ENCODE measurements around the gene GPC1. TPM values are rescaled to one million over a fixed set of nuclear protein-coding genes. Genes with fewer than 3 reads are reported as not detected.
A peak's percentile ranks its signal among the peaks of the same experiment; 100 is the strongest.

Gene GPC1
- total and polyA plus RNA-seq, 2 experiments from 2014 or later: 9.0 to 46.2 TPM

GRCh38 chr2:240460781-240461431 lies 25.4 kb downstream of the GPC1 start:
- ATAC-seq: peak; percentile 5

GRCh38 chr2:240461471-240462072 lies 26.1 kb downstream of the GPC1 start:
- Mint-ChIP-seq H3K4me1 (peaks cover 16% of the 10 kb centered on the region), H3K36me3 (ENCODE audit: low read depth) (peaks cover 3% of the 10 kb centered on the region; the same call in 1 of the 3 replicates), H3K4me3 (no peak overlapping the region), H3K27me3 (ENCODE audit: insufficient read depth, low read depth, poor library complexity) (peaks cover 4% of the 10 kb centered on the region), H3K27ac (no peak overlapping the region), H3K9me3 (no peaks in the 10 kb centered on the region)
- DNase-seq (ENCODE audit: low spot score): no peak
- peaks cover 16% of the 10 kb centered on the region; the same call in 1 of the 2 replicates for H3K4me1 ChIP-seq (ENCODE audit: insufficient read depth)
- ATAC-seq: no peak
- 0 out of 2 replicates have a peak, but pooled peaks cover 5% of the 10 kb centered on the region for H3F3A ChIP-seq (replicated peaks; ENCODE audit: low read depth)
- no peak overlapping the region for H3K4me3 ChIP-seq
- H3K4me2 ChIP-seq: no peak overlapping the region
- no peaks in the 10 kb centered on the region for H3K9me2 ChIP-seq (ENCODE audit: insufficient read depth)
- no peak overlapping the region for H2AFZ ChIP-seq
- H3K27ac ChIP-seq (ENCODE audit: low read depth): no peak overlapping the region
- peaks cover 5% of the 10 kb centered on the region; the same call in 1 of the 2 replicates for H3K27me3 ChIP-seq (ENCODE audit: insufficient read depth)
- peaks cover 3% of the 10 kb centered on the region; the same call in 1 of the 2 replicates for H4K20me1 ChIP-seq (replicated peaks; ENCODE audit: insufficient read depth)
- H3K36me3 ChIP-seq (ENCODE audit: insufficient read depth): no peaks in the 10 kb centered on the region
- H3K79me2 ChIP-seq (replicated peaks; ENCODE audit: insufficient read depth): no peaks in the 10 kb centered on the region
- TF ChIP-seq POLR2AphosphoS5 (IDR thresholded peaks at IDR 0.05; ENCODE audit: low read depth) (no peak), EZH2 (IDR thresholded peaks at IDR 0.05; ENCODE audit: low read depth, unreplicated experiment) (no peak), ETS1 (IDR thresholded peaks at IDR 0.05) (no peak), CTCF (conservative IDR thresholded peaks at IDR 0.05; ENCODE audit: low read depth in 2 of 2) (no peak), NANOG (IDR thresholded peaks at IDR 0.05; ENCODE audit: borderline replicate concordance) (no peak), ZNF114 (CRISPR knock-in tag; IDR thresholded peaks at IDR 0.05) (no peak), REST (IDR thresholded peaks at IDR 0.05; ENCODE audit: unreplicated experiment) (no peak), ZNF331 (CRISPR knock-in tag; IDR thresholded peaks at IDR 0.05; ENCODE audit: low read depth) (no peak), EZH2phosphoT487 (IDR thresholded peaks at IDR 0.05; ENCODE audit: unreplicated experiment) (no peak), CREB1 (CRISPR knock-in tag; IDR thresholded peaks at IDR 0.05; ENCODE audit: low read depth) (no peak), STAT1 (IDR thresholded peaks at IDR 0.05; ENCODE audit: unreplicated experiment) (no peak)

More at GRCh38 chr2:240460781-240461431, 25.4 kb downstream of the GPC1 start:
- Mint-ChIP-seq H3K27me3 (ENCODE audit: insufficient read depth, low read depth, poor library complexity) (peaks cover 8% of the 10 kb centered on the region), H3K36me3 (ENCODE audit: low read depth) (peaks cover 3% of the 10 kb centered on the region; the same call in 1 of the 3 replicates), H3K27ac (no peak overlapping the region), H3K4me1 (peaks cover 16% of the 10 kb centered on the region), H3K4me3 (no peak overlapping the region), H3K9me3 (no peaks in the 10 kb centered on the region)
- H4K20me1 ChIP-seq (replicated peaks; ENCODE audit: insufficient read depth): peaks cover 3% of the 10 kb centered on the region; the same call in 1 of the 2 replicates
- H3K4me1 ChIP-seq (ENCODE audit: insufficient read depth): peaks cover 16% of the 10 kb centered on the region; the same call in 1 of the 2 replicates
- no peak overlapping the region for H3K27ac ChIP-seq (ENCODE audit: low read depth)
- DNase-seq (ENCODE audit: low spot score): peak; percentile 45
- H3F3A ChIP-seq (replicated peaks; ENCODE audit: low read depth): 0 out of 2 replicates have a peak, but pooled peaks cover 5% of the 10 kb centered on the region
- H3K9me2 ChIP-seq (ENCODE audit: insufficient read depth): no peaks in the 10 kb centered on the region
- no peaks in the 10 kb centered on the region for H3K79me2 ChIP-seq (replicated peaks; ENCODE audit: insufficient read depth)
- no peak overlapping the region for H2AFZ ChIP-seq
- no peaks in the 10 kb centered on the region for H3K36me3 ChIP-seq (ENCODE audit: insufficient read depth)
- H3K27me3 ChIP-seq (ENCODE audit: insufficient read depth): peaks cover 10% of the 10 kb centered on the region; the same call in 1 of the 2 replicates
- TF ChIP-seq CTCF (conservative IDR thresholded peaks at IDR 0.05; ENCODE audit: low read depth in 2 of 2) (peak; percentile 36 to 44), ZNF114 (CRISPR knock-in tag; IDR thresholded peaks at IDR 0.05) (no peak)
- H3K4me3 ChIP-seq: no peak overlapping the region
- no peak overlapping the region for H3K4me2 ChIP-seq
